ENCODE data around the gene CDC45. TPM values are rescaled to one million over a fixed set of nuclear protein-coding genes. Genes with fewer than 3 reads are reported as not detected.
"Not testable (repeated sequence)": the region's sequence is repeated elsewhere in the genome, so short reads cannot be mapped to it uniquely, and the experiment has no call there.

Gene CDC45
- total and polyA plus RNA-seq, 9 donors = 0.46 to 2.2 (median 1.1) TPM; not detected in 3

DNA sequence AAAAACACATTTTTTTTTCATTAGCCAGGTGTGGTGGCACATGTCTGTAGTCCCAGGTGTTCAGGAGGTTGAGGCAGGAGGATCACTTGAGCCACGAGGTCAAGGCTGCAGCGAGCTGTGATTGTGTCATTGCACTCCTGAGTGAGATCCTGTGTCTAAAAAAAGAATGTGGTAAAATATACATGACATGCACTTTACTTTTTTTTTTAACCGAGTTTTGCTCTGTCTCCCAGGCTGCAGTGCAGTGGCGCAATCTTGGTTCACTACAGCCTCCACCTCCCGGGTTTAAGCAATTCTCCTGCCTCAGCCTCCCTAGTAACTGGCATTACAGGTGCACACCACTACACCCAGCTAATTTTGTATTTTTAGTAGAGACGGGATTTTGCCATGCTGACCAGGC, 67.0 kb downstream of the CDC45 start:
- Histone ChIP-seq H3K4me3 (no peak overlapping the region), H3K27me3 (no peaks in the 10 kb centered on the region), H3K9me3 (no peaks in the 10 kb centered on the region), H3K4me1 (ENCODE audit: insufficient read depth) (no peaks in the 10 kb centered on the region), H3K36me3 (no peaks in the 10 kb centered on the region), H3K27ac (no peak overlapping the region)
- 67 to 77% (median 76%) methylated on average over 6 of the region's 6 CpGs for WGBS, 3 donors
- no peak for DNase-seq
- TF ChIP-seq POLR2A (IDR thresholded peaks at IDR 0.05) (no peak), EP300 (IDR thresholded peaks at IDR 0.05) (no peak)
- TF ChIP-seq, protein P1, sequence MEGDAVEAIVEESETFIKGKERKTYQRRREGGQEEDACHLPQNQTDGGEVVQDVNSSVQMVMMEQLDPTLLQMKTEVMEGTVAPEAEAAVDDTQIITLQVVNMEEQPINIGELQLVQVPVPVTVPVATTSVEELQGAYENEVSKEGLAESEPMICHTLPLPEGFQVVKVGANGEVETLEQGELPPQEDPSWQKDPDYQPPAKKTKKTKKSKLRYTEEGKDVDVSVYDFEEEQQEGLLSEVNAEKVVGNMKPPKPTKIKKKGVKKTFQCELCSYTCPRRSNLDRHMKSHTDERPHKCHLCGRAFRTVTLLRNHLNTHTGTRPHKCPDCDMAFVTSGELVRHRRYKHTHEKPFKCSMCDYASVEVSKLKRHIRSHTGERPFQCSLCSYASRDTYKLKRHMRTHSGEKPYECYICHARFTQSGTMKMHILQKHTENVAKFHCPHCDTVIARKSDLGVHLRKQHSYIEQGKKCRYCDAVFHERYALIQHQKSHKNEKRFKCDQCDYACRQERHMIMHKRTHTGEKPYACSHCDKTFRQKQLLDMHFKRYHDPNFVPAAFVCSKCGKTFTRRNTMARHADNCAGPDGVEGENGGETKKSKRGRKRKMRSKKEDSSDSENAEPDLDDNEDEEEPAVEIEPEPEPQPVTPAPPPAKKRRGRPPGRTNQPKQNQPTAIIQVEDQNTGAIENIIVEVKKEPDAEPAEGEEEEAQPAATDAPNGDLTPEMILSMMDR (IDR thresholded peaks at IDR 0.05) = no peak
- intact Hi-C loops (cut with DNase I) = loop anchor here in 1 of 4 donors (10.0 kb wide), 1 partner anchor 502 kb away; no protein-coding TSS in a partner anchor

- H3K4me3 ChIP-seq = no peak overlapping the region
- 84 to 88% (median 85%) methylated on average over 8 of the region's 8 CpGs for WGBS, 3 donors
- no peaks in the 10 kb centered on the region for H3K9me3 ChIP-seq
- H3K27ac ChIP-seq = no peak overlapping the region
- no peaks in the 10 kb centered on the region for H3K4me1 ChIP-seq (ENCODE audit: insufficient read depth)
- no peak for TF ChIP-seq EP300 (IDR thresholded peaks at IDR 0.05)
- TF ChIP-seq POLR2A (IDR thresholded peaks at IDR 0.05) = no peak
- TF ChIP-seq, protein P1 (IDR thresholded peaks at IDR 0.05) = no peak
- H3K36me3 ChIP-seq = no peaks in the 10 kb centered on the region
- no peak for DNase-seq
- intact Hi-C loops (cut with DNase I) = loop anchor here in 1 of 4 donors (10.0 kb wide), 1 partner anchor 503 kb away; no protein-coding TSS in a partner anchor
- H3K27me3 ChIP-seq = no peaks in the 10 kb centered on the region
Measured at GRCh38 chr22:19547620-19548019, 67.9 kb downstream of the CDC45 start.

DNA sequence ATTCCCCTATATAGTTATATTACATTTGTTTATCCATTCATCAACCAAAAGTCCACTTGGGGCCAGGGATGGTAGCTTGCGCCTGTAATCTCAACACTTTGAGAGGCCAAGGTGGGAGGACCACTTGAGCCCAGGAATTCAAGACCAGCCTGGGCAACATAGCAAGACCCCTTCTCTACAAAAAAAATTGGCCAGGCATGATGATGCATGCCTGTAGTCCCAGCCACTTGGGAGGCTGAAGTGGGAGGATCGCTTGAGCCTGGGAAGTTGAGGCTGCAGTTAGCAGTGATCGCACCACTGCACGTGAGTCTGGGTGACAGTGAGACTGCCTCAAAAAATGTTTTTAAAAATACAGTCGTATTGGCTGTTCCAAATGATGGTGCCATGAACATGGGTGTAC, 68.7 kb downstream of the CDC45 start:
- not testable (repeated sequence) for H3K36me3 ChIP-seq; DNase-seq; H3K27me3 ChIP-seq; H3K9me3 ChIP-seq; H3K4me3 ChIP-seq; H3K27ac ChIP-seq; H3K4me1 ChIP-seq (ENCODE audit: insufficient read depth)
- intact Hi-C loops (cut with DNase I) = loop anchor here in 1 of 4 donors (10.0 kb wide), 1 partner anchor 504 kb away; no protein-coding TSS in a partner anchor
- 91 to 92% (median 91%) methylated on average over 5 of the region's 5 CpGs for WGBS, 3 donors

DNA sequence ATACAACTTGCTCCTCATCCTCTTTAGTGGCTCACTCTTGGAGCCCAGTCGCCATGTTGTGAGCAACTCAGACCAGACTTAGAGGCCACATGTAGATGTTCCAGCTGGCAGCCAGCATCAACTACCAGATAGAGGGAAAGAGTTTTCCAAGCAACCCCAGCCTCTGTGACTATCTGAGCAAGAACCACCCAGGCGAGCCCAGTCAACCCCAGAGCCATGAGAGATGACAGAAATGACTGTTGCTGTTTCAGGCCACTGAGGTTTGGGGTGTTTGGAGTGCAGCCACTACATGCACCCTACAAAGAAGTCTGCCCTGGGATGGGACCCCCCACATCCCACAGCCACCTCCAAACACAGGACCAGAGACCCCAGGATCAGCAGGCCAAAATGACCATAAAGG, 69.2 kb downstream of the CDC45 start:
- Histone ChIP-seq H3K27ac (no peak overlapping the region), H3K36me3 (no peaks in the 10 kb centered on the region), H3K4me1 (ENCODE audit: insufficient read depth) (no peaks in the 10 kb centered on the region), H3K27me3 (no peaks in the 10 kb centered on the region), H3K4me3 (no peak overlapping the region), H3K9me3 (no peaks in the 10 kb centered on the region)
- intact Hi-C loops (cut with DNase I) = loop anchor here in 1 of 4 donors (10.0 kb wide), 1 partner anchor 504 kb away; no protein-coding TSS in a partner anchor
- DNase-seq = no peak
- WGBS, 3 donors = 82 to 92% (median 83%) methylated on average over 2 of the region's 2 CpGs
- TF ChIP-seq POLR2A (IDR thresholded peaks at IDR 0.05) = no peak
- TF ChIP-seq, protein P1 (IDR thresholded peaks at IDR 0.05) = no peak
- TF ChIP-seq EP300 (IDR thresholded peaks at IDR 0.05) = no peak

DNA sequence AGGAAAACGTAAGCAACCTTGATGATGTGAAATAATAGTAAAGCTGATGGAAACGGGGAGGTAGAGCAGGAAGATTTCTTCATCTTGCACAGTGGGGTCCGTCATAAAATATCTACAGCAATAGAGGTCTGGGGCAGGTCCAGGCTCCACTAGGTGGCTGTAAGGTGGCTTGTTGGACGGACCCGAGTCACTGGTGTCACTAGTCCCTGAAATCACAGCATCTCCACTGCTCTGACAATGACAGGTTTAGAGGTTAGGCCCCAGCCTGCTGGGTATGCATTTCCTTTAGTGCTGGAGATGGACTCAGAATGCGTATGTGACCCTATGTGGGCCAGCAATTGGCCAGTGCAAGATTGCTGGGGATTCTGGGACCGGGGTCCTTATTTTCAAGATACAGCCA, 69.7 kb downstream of the CDC45 start:
- Histone ChIP-seq H3K27me3 (no peaks in the 10 kb centered on the region), H3K4me1 (ENCODE audit: insufficient read depth) (no peaks in the 10 kb centered on the region), H3K9me3 (no peaks in the 10 kb centered on the region), H3K4me3 (no peak overlapping the region), H3K36me3 (no peaks in the 10 kb centered on the region), H3K27ac (no peak overlapping the region)
- TF ChIP-seq EP300 (IDR thresholded peaks at IDR 0.05) = no peak
- no peak for TF ChIP-seq POLR2A (IDR thresholded peaks at IDR 0.05)
- TF ChIP-seq, protein P1 (IDR thresholded peaks at IDR 0.05) = no peak
- 73 to 79% (median 77%) methylated on average over 7 of the region's 7 CpGs for WGBS, 3 donors
- DNase-seq = no peak
- intact Hi-C loops (cut with DNase I) = loop anchor here in 1 of 4 donors (10.0 kb wide), 1 partner anchor 505 kb away; no protein-coding TSS in a partner anchor

Measured in ovary (tissue), 9 donors.